NT2/D1 (cell line): Measurements from ENCODE around the gene SCAPER.

Experiments used
- SUZ12 ChIP-seq: IDR thresholded peaks from 2 replicates; pipeline ENCODE4 v1.6.1; 2011; ENCODE audit not compliant: insufficient read length, insufficient read depth; ENCODE audit errors: extremely low read depth
- YY1 ChIP-seq: IDR thresholded peaks from 2 replicates; pipeline ENCODE4 v1.6.1; 2011; ENCODE audit not compliant: insufficient read length, insufficient read depth
- ZNF274 ChIP-seq: IDR thresholded peaks from 2 replicates; pipeline ENCODE4 v1.6.1; 2011; ENCODE audit warnings: mild to moderate bottlenecking, low read depth, low read length

DNA sequence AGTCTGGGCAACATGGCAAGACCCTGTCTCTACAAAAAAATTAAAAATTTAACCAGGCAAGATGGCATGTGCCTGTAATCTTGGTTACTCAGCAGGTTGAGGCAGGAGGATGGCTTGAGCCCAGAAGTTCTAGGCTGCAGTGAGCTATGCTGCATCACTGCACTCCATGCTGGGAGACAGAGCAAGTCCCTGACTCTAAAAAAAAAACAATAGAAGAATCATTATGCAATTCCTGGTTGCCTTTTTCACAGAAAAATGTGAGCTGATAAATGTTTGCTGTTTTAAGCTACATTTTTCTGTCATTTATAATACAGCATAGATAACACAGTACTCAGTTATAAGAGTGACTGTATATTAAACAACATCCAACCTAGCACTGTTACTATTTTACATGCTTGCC is 148.8 kb downstream of the SCAPER start:
- no peak for TF ChIP-seq ZNF274
- no peak for TF ChIP-seq YY1
- no peak for TF ChIP-seq SUZ12
